Panc1 (cell line): ENCODE data around the gene KCNK6.

ENCODE experiments used
- POLR2AphosphoS5 ChIP-seq: IDR thresholded peaks from 2 replicates; pipeline ENCODE4 v1.6.1; 2012; ENCODE audit warnings: mild to moderate bottlenecking, low read depth, low read length, moderate library complexity
- TF ChIP-seq, protein P1 (sequence below), 2 experiments: IDR thresholded peaks; 2 replicates each; pipeline ENCODE4 v1.6.1; 2011 to 2012; ENCODE audit warnings: low read depth in 2 of 2, control low read depth in 1 of 2, low read length in 1 of 2, mild to moderate bottlenecking in 1 of 2, moderate library complexity in 1 of 2; ENCODE audit not compliant: insufficient read depth in 1 of 2

DNA sequence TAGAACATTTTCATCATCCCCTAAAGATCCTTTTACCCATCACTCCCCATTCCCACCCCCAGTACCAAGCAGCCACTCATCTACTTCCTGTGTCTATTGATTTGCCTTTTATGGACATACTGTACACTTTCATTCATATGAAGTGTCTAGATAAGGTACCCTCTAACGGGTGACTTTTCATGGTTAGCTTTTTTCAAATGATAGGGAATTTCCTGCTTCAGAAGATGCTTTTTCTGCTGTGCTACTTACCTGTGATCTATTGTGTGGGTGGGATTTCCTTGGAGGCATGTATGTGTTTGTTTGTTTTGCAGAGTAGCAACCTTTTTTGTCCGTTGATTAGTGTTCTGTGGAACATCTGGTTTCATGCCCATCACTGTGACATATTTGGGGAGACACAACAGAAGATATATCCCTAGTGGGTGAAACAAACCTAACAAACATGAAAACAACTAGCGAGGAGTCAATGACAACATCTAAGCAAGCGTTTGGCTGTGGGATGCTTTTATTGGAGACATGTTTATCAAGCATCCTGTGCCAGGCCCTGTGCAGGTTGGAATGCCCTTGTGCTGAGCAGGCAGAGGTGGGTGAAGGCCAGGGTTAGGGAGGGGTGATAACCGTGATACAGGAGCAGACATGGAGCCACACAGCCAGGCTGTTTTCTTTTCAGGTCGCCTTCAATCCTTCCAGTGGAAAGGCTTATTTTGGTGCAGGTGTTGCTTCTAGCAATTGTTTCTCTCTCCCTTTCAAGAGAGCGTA is 37.7 kb upstream of the KCNK6 start:
- no peak for TF ChIP-seq POLR2AphosphoS5
- TF ChIP-seq, protein P1, sequence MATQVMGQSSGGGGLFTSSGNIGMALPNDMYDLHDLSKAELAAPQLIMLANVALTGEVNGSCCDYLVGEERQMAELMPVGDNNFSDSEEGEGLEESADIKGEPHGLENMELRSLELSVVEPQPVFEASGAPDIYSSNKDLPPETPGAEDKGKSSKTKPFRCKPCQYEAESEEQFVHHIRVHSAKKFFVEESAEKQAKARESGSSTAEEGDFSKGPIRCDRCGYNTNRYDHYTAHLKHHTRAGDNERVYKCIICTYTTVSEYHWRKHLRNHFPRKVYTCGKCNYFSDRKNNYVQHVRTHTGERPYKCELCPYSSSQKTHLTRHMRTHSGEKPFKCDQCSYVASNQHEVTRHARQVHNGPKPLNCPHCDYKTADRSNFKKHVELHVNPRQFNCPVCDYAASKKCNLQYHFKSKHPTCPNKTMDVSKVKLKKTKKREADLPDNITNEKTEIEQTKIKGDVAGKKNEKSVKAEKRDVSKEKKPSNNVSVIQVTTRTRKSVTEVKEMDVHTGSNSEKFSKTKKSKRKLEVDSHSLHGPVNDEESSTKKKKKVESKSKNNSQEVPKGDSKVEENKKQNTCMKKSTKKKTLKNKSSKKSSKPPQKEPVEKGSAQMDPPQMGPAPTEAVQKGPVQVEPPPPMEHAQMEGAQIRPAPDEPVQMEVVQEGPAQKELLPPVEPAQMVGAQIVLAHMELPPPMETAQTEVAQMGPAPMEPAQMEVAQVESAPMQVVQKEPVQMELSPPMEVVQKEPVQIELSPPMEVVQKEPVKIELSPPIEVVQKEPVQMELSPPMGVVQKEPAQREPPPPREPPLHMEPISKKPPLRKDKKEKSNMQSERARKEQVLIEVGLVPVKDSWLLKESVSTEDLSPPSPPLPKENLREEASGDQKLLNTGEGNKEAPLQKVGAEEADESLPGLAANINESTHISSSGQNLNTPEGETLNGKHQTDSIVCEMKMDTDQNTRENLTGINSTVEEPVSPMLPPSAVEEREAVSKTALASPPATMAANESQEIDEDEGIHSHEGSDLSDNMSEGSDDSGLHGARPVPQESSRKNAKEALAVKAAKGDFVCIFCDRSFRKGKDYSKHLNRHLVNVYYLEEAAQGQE (IDR thresholded peaks at IDR 0.05; ENCODE audit: insufficient read depth in 1 of 2, low read depth in 2 of 2, low read length in 1 of 2) = no peak
